ENCODE data around the gene CRYBG1.

- TF ChIP-seq POLR2AphosphoS5 (IDR thresholded peaks at IDR 0.05; ENCODE audit: borderline replicate concordance, low read depth, low read length) (no peak), EZH2 (IDR thresholded peaks at IDR 0.05) (no peak)
Observed at GRCh38 chr6:106413722-106414121, 53.2 kb downstream of the CRYBG1 start.

Measured in SK-N-MC (cell line).